SJCRH30 (cell line): Measurements from ENCODE around the gene TUBGCP3. TPM values are rescaled to one million over a fixed set of nuclear protein-coding genes. Genes with fewer than 3 reads are reported as not detected.
"Not testable (repeated sequence)": the region's sequence is repeated elsewhere in the genome, so short reads cannot be mapped to it uniquely, and the experiment has no call there.

Source experiments
- DNase-seq, 2 experiments: peaks; one replicate each; pipeline ENCODE4 v3.0.0-alpha.2; 2015 to 2020
- H3K27ac ChIP-seq: fragments of 250-450 bp; sonication (Bioruptor Pico); 2 replicates; pipeline ENCODE4 v1.5.1; 2020; ENCODE audit warnings: mild to moderate bottlenecking, moderate library complexity
- H3K27me3 ChIP-seq: fragments of 250-450 bp; sonication (Bioruptor Pico); 2 replicates; pipeline ENCODE4 v1.5.1; 2020; ENCODE audit warnings: mild to moderate bottlenecking, moderate library complexity
- H3K36me3 ChIP-seq: fragments of 250-450 bp; sonication (Bioruptor Pico); 2 replicates; pipeline ENCODE4 v1.5.1; 2020; ENCODE audit warnings: mild to moderate bottlenecking, moderate library complexity
- H3K4me1 ChIP-seq: fragments of 250-450 bp; sonication (Bioruptor Pico); 2 replicates; pipeline ENCODE4 v1.5.1; 2020; ENCODE audit warnings: mild to moderate bottlenecking, moderate library complexity
- H3K4me3 ChIP-seq: fragments of 250-450 bp; sonication (Bioruptor Pico); 2 replicates; pipeline ENCODE4 v1.5.1; 2020; ENCODE audit warnings: mild to moderate bottlenecking, moderate library complexity
- H3K9me3 ChIP-seq: fragments of 250-450 bp; sonication (Bioruptor Pico); replicated peaks from 2 replicates; pipeline ENCODE4 v1.5.1; 2020; ENCODE audit warnings: mild to moderate bottlenecking, moderate library complexity
- total RNA-seq: library from RNA; depleted of rRNA; stranded (reverse); fragments of >200 nt; shearing (Covaris generic); gene quantifications from 2 replicates; pipeline ENCODE4 v1.2.3, GENCODE V29; 2014; rRNA removed

The TUBGCP3 gene, protein sequence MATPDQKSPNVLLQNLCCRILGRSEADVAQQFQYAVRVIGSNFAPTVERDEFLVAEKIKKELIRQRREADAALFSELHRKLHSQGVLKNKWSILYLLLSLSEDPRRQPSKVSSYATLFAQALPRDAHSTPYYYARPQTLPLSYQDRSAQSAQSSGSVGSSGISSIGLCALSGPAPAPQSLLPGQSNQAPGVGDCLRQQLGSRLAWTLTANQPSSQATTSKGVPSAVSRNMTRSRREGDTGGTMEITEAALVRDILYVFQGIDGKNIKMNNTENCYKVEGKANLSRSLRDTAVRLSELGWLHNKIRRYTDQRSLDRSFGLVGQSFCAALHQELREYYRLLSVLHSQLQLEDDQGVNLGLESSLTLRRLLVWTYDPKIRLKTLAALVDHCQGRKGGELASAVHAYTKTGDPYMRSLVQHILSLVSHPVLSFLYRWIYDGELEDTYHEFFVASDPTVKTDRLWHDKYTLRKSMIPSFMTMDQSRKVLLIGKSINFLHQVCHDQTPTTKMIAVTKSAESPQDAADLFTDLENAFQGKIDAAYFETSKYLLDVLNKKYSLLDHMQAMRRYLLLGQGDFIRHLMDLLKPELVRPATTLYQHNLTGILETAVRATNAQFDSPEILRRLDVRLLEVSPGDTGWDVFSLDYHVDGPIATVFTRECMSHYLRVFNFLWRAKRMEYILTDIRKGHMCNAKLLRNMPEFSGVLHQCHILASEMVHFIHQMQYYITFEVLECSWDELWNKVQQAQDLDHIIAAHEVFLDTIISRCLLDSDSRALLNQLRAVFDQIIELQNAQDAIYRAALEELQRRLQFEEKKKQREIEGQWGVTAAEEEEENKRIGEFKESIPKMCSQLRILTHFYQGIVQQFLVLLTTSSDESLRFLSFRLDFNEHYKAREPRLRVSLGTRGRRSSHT
- total RNA-seq, result 27.8 and 32.9 TPM in 2 replicates

DNA sequence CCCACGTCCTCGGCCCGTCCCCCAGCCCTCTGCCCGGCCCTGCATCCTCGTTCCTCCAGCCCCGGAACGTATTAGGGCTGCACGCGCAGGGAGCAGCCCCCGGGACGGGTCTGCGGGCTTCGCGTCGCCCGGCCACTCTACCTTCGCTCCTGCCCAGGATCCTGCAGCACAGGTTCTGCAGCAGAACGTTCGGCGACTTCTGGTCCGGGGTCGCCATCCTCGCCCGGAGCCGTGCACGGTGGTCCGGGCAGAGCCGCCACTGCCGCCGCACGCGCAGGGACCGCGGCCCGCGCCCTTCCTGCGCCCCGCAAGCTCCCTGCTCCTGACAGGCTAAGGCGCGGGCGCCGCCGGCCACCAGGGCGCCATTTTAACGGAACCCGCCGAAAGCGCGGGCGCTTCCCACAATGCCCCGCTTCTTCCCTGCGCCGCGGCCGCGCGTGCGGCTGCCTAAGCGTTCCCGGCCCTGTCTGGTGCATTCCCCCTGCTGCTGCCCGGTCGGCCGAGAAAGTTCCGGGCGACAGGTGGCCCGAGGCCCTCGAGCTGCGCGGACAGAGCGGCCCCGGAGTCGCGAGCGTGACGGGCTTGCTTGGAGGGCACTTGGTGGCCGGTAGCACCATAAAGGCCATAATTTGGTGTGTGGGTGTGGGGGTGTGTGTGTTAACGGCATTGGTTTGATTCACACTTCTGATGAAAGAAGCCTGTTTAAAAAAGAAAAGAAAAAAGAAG, at the start of gene TUBGCP3:
Gene TUBGCP3 (minus strand): TSS at position 390 of the 726 bp plus-strand sequence. CDS start 173 bp downstream, at position 217.
- Histone ChIP-seq H3K27me3 (no peaks in the 10 kb centered on the region), H3K36me3 (0 out of 2 replicates have a peak, but pooled peaks cover 7% of the 10 kb centered on the region), H3K4me1 (no peaks in the 10 kb centered on the region; the same call in 1 of the 2 replicates), H3K9me3 (no peaks in the 10 kb centered on the region), H3K27ac (peak within 1 kb of the TSS; percentile 97), H3K4me3 (peak within 1 kb of the TSS; percentile 84)
- peak; percentile 85 to 88 for DNase-seq

DNA sequence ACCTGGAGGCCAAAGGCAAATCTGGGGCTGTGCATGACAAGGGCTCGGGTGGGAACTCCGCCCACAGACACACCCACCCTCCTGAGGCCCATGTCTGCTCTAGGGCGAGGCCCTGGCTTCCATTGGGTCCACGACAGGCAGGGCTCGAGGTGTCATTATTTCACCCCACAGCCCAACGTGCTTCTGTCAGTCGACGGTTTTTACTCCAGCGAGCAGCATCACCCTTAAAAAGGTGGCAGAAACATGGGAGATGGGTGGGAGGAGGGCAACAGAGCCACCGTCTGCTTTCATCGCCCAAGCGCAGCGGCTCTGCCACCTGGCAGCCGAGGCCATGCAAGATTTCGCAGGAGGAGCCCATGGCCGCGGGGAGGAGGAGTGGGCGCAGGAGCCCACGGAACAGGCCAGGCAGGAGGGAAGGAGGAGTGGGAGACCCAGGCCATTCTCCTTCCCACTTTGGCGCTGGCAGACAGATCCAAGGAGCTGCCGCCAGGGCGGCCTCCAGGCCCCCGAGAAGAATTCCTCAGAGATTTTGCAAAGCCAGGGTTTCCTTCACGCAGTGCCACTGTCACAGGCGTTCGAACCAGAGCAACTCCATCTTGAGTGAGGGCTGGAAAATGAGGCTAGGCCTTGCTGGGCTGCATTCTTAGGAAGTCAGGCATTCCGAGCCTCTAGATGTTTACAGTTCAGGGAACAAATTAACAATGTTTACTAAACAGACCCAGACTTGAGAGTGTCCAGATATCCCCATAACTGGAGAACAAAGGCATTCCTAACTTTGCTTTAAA, 49.3 kb upstream of the TUBGCP3 start:
- H3K27me3 ChIP-seq, result peaks cover 3% of the 10 kb centered on the region; the same call in 1 of the 2 replicates
- no peak overlapping the region for H3K27ac ChIP-seq
- no peak for DNase-seq
- no peak overlapping the region for H3K4me3 ChIP-seq
- no peaks in the 10 kb centered on the region for H3K36me3 ChIP-seq
- no peaks in the 10 kb centered on the region for H3K4me1 ChIP-seq
- H3K9me3 ChIP-seq, result no peaks in the 10 kb centered on the region

DNA sequence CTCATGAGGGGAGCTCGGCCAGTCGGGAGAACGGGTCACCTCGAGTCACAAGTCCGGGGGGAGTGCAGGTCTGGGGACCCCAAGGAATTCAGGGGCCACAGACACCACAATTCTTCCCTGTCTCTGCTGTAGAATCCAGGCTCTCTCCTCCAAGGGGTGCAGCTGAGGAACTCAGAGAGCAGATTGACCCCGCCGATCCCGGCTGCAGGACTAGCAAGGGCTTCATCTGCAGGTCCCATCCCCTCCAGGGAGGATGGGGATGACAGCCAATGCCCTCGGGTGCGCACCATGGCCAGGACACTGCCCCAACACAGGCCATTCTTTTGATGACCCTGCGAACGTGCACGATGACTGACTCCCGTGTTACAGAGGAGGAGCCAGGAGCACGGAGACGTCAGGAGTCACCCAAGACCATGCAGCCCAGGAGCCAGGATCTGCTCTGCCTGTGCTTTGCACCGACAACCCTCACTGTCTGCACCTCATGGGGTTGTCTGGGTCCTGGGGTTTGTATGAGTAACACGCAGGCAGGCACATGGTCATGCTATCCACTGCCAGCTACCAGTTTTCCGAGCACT, 48.5 kb upstream of the TUBGCP3 start:
- Histone ChIP-seq H3K4me3 (no peak overlapping the region), H3K36me3 (no peaks in the 10 kb centered on the region), H3K4me1 (no peaks in the 10 kb centered on the region), H3K27ac (no peak overlapping the region), H3K9me3 (no peaks in the 10 kb centered on the region), H3K27me3 (peaks cover 3% of the 10 kb centered on the region; the same call in 1 of the 2 replicates)
- DNase-seq, result no peak

DNA sequence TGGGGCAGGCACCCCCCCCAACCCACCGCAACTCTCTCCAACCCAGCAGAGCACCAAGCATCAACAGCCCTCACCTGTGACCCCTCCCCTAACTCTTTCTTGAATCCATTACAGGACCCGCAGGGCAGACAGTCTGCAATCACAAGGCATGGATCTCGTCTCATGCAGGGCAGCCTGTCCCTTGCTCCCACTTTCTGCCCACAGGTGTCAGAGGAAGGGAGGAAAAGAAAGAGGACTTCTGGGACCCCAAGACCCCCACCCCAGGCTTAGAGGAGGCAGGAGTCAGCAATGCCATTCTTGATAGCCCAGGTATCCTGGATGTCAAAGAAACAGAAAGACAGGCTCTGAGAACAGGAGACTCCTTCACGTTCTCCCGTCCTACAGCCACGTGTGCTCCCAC, 47.4 kb upstream of the TUBGCP3 start:
- DNase-seq, result no peak
- H3K9me3 ChIP-seq, result no peaks in the 10 kb centered on the region
- no peak overlapping the region for H3K4me3 ChIP-seq
- no peaks in the 10 kb centered on the region for H3K36me3 ChIP-seq
- no peaks in the 10 kb centered on the region for H3K4me1 ChIP-seq
- peaks cover 3% of the 10 kb centered on the region; the same call in 1 of the 2 replicates for H3K27me3 ChIP-seq
- H3K27ac ChIP-seq, result no peak overlapping the region

DNA sequence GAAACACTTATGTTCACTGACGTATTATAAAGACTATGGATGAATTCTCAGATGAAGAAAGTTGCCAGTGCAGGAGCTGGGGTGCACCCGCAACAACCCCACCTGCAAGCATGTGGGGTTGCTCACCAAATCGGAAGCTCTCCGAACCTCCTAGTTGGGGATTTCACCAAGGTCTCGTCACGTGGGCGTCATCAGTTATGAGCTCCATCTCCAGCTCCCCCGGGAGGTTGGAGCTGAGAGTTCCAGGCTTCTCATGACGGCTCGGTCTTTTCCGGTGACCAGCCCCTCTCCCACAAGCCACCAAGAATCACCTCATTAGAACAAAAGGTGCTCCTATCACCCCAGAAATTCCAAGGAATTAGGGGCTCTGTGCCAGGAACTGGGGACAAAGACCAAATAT, 46.1 kb upstream of the TUBGCP3 start:
- no peaks in the 10 kb centered on the region for H3K36me3 ChIP-seq
- no peak overlapping the region for H3K4me3 ChIP-seq
- H3K9me3 ChIP-seq, result no peaks in the 10 kb centered on the region
- H3K27ac ChIP-seq, result no peak overlapping the region
- DNase-seq, result no peak
- no peaks in the 10 kb centered on the region for H3K4me1 ChIP-seq
- peaks cover 3% of the 10 kb centered on the region; the same call in 1 of the 2 replicates for H3K27me3 ChIP-seq

DNA sequence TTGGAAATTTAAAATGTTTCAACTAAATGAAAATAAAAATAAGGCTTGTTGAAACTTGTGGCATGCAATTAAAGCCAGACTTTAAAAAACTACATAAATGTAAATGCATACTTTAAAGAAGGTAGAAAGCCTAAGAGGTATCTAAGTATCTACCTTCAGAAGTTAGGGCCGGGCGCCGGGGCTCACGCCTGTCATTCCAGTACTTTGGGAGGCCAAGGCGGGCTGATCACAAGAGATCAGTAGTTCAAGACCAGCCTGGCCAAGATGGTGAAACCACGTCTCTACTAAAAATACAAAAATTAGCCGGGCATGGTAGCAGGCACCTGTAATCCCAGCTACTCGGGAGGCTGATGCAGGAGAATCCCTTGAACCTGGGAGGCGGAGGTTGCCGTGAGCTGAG, 42.3 kb upstream of the TUBGCP3 start:
- not testable (repeated sequence) for H3K27me3 ChIP-seq, H3K9me3 ChIP-seq, H3K4me3 ChIP-seq, DNase-seq, H3K36me3 ChIP-seq, H3K27ac ChIP-seq, H3K4me1 ChIP-seq

DNA sequence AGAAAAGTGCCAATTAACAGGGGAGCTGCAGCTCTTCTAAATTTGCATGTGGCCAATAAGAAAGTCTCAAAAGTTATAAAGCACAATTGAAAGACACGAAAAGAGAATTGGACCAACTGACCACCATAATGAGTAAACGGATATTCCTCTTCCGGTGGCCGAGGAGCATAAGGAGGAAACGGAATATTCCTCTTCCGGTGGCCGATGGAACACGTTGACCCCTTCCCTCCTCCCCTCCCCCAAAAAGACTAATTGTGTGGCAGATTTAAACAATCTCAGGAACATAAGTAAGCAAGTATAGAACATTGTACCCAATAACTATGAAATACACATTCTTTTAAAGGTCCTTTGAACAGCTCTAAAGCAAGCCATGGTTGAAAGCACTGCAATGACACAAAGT, 41.2 kb upstream of the TUBGCP3 start:
- Histone ChIP-seq H3K9me3 (no peaks in the 10 kb centered on the region), H3K4me1 (no peaks in the 10 kb centered on the region), H3K36me3 (no peaks in the 10 kb centered on the region), H3K27me3 (peaks cover 5% of the 10 kb centered on the region), H3K27ac (no peak overlapping the region), H3K4me3 (no peak overlapping the region)
- DNase-seq, result no peak

DNA sequence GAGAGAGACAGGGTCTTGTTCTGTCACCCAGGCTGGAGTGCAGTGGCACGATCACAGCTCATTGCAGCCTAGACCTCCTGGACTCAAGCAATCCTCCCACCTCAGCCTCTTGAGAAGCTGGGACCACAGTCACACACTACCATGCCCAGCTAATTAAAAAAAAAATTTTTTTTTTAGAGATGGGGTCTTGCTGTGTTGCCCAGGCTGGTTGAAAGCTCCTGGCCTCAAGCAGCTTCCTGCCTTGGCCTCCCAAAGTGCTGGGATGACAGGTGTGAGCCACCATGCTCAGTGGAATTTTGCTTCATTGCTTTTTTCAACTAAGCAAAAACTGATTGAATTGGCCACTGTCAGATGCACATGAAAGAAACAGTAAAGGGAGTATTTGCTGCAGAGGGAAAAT, 39.7 kb upstream of the TUBGCP3 start:
- H3K27me3 ChIP-seq, result peaks cover 12% of the 10 kb centered on the region
- not testable (repeated sequence) for DNase-seq, H3K36me3 ChIP-seq, H3K4me3 ChIP-seq, H3K9me3 ChIP-seq, H3K4me1 ChIP-seq, H3K27ac ChIP-seq

DNA sequence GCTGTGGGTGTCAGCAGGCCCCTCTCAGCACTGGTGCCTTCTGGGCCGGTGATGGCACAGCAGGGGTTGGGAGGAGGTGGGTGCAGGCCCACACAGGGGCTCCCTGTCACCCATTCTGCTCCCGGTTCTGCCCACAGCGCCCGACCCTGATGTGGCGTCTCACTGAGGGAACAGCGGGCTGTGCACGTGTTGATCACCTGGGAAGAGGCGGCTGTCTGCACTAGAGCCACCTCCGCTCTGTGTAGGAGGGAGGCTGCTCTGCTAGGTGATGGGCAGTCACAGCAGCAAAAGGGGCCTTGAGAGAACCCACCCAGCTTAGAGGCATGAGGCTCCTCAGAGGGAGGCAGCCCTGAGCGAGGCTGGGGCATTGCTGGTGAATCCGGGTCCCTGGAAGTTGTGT, 39.2 kb upstream of the TUBGCP3 start:
- Histone ChIP-seq H3K4me1 (no peaks in the 10 kb centered on the region), H3K27ac (no peak overlapping the region), H3K36me3 (no peaks in the 10 kb centered on the region), H3K27me3 (peaks cover 12% of the 10 kb centered on the region), H3K9me3 (no peaks in the 10 kb centered on the region), H3K4me3 (no peak overlapping the region)
- DNase-seq, result no peak

DNA sequence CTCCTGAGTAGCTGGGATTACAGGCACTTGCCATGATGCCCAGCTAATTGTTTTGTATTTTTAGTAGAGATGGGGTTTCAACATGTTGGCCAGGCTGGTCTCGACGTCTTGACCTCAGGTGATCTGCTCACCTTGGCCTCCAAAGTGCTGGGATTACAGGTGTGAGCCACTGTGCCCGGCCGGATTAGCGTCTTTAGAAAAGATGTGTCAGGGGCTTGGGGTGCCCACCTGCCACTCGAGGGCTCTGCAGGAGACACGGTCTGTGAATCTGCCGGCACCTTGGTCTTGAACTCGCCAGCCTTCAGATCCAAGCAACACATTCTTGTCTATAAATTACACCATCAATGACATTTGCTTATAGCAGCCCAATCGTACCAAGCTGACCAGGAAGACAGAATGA, 38.8 kb upstream of the TUBGCP3 start:
- Histone ChIP-seq H3K36me3 (no peaks in the 10 kb centered on the region), H3K27ac (no peak overlapping the region), H3K4me1 (no peaks in the 10 kb centered on the region), H3K27me3 (peaks cover 12% of the 10 kb centered on the region), H3K4me3 (no peak overlapping the region), H3K9me3 (no peaks in the 10 kb centered on the region)
- no peak for DNase-seq

DNA sequence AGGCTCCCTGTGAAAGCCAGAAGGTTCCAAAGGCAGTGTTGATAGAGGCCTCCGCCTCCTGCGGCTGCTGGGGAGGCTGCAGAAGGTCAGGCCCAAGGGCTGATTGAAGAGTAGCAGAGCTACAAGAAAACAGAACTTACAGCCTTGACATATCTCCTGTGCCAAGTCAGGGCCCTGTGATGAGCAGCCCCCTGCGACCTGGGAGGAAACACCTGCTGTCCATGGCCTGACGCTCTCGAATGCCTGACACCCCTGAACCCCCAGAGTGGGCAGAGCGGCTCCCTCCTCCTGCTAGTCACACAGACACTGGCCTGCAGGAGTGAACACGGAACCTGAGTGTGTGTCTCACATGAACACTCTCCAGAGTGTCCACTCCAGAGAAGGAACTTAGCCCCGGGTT, 38.2 kb upstream of the TUBGCP3 start:
- Histone ChIP-seq H3K9me3 (no peaks in the 10 kb centered on the region), H3K27me3 (peaks cover 12% of the 10 kb centered on the region), H3K27ac (no peak overlapping the region), H3K36me3 (no peaks in the 10 kb centered on the region), H3K4me1 (no peaks in the 10 kb centered on the region), H3K4me3 (no peak overlapping the region)
- no peak for DNase-seq

DNA sequence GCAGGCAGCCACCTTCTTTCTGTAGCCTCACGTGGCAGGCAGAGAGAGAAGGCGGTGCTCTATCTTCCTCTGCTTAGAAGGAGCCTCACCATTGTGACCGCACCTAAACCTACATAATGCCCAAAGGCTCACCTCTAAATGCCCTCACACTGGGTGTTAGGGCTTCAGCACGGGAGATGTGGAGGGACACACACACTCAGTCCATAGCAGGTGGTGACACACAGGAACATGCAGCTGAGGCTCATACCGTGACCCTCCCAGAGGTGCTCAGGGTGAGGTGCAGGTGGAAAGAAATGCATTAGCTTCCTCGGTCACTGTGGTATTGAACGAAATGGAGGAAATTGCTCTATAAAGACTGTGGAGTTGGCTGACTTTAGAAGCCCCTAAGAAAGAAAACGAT, 37.7 kb upstream of the TUBGCP3 start:
- no peaks in the 10 kb centered on the region for H3K36me3 ChIP-seq
- H3K4me1 ChIP-seq, result no peaks in the 10 kb centered on the region
- no peaks in the 10 kb centered on the region for H3K9me3 ChIP-seq
- peaks cover 12% of the 10 kb centered on the region for H3K27me3 ChIP-seq
- no peak for DNase-seq
- H3K4me3 ChIP-seq, result no peak overlapping the region
- no peak overlapping the region for H3K27ac ChIP-seq

DNA sequence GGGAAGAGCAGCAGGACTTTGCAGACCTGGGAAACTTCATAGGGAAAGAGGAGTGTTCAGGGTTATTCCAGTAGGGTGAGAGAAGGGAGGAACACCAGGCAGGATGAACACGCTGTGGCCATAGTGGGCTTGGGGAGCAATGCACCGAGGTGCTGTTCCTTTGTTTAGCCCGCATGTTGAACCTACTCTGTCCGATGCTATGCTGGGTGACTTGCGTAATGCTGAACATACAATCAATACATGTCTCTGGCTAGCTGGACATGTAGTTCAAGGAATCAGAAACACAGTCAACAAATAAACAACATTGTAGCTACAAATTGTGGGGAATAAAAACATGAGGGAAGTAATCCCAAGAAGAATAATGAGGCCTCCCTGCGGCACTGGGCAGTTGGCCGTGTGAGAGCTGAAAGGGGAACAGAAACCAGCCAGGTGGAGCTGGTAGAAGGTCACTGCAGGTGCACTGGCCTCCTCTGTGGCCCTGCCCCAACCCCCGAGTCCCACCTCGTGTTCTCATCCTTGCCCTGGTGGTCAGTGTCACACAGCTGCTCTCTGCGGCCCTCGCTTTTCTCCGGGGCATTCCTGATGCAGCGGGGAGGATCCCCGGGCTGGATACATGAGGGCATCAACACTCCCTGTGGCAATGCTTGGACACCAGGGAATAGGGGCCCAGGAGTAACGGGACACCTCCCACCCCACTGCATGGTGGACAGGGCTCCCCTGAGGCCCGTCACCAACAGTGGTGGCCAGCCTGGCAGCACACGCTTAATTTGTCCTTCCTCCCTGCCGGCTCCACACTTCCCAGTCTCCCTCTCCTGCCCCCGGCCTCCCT, 36.9 kb upstream of the TUBGCP3 start:
- DNase-seq, result no peak
- H3K4me3 ChIP-seq, result no peak overlapping the region
- peaks cover 12% of the 10 kb centered on the region for H3K27me3 ChIP-seq
- no peaks in the 10 kb centered on the region for H3K36me3 ChIP-seq
- no peaks in the 10 kb centered on the region for H3K9me3 ChIP-seq
- no peak overlapping the region for H3K27ac ChIP-seq
- H3K4me1 ChIP-seq, result no peaks in the 10 kb centered on the region
